IMR-90 (cell line): ENCODE measurements around the gene PIGZ.

Experiments
- CEBPB ChIP-seq: IDR thresholded peaks from 2 replicates; pipeline ENCODE4 v1.6.1; 2012; ENCODE audit warnings: low read depth, low read length, improper control_type of control experiment
- CTCF ChIP-seq: conservative IDR thresholded peaks from 2 replicates; pipeline ENCODE4 v1.5.1; 2012; ENCODE audit warnings: mild to moderate bottlenecking, low read depth, low read length, improper control_type of control experiment
- ELK1 ChIP-seq: fragments of 150-350 bp; IDR thresholded peaks from 2 replicates; pipeline ENCODE4 v1.6.1; 2016; ENCODE audit warnings: low read depth, mild to moderate bottlenecking, low read length, moderate library complexity, borderline replicate concordance
- FOS ChIP-seq: fragments of 150-350 bp; IDR thresholded peaks from 2 replicates; pipeline ENCODE4 v1.6.1; 2016; ENCODE audit warnings: low read depth, low read length
- MXI1 ChIP-seq: IDR thresholded peaks from 2 replicates; pipeline ENCODE4 v1.6.1; 2012; ENCODE audit warnings: low read depth, mild to moderate bottlenecking, low read length, moderate library complexity, borderline replicate concordance
- NFE2L2 ChIP-seq: fragments of 150-350 bp; IDR thresholded peaks from 2 replicates; pipeline ENCODE4 v1.6.1; 2016; ENCODE audit warnings: low read depth, mild to moderate bottlenecking, low read length
- POLR2A ChIP-seq: IDR thresholded peaks from 2 replicates; pipeline ENCODE4 v1.6.1; 2012; ENCODE audit warnings: mild to moderate bottlenecking, low read depth, low read length
- RCOR1 ChIP-seq: IDR thresholded peaks from 2 replicates; pipeline ENCODE4 v1.6.1; 2012; ENCODE audit warnings: mild to moderate bottlenecking, low read length, improper control_type of control experiment; ENCODE audit not compliant: insufficient replicate concordance
- SMC3 ChIP-seq: fragments of 150-350 bp; IDR thresholded peaks from 2 replicates; pipeline ENCODE4 v1.6.1; 2016; ENCODE audit warnings: low read depth, mild to moderate bottlenecking, antibody characterized with exemption, low read length, moderate library complexity
- USF2 ChIP-seq: fragments of 150-350 bp; IDR thresholded peaks from 2 replicates; pipeline ENCODE4 v1.6.1; 2017; ENCODE audit warnings: mild to moderate bottlenecking, antibody characterized with exemption, low read length, low read depth

- TF ChIP-seq POLR2A: no peak
- TF ChIP-seq USF2: no peak
- no peak for TF ChIP-seq CTCF
- no peak for TF ChIP-seq MXI1
- no peak for TF ChIP-seq CEBPB
- no peak for TF ChIP-seq SMC3
- TF ChIP-seq ELK1: no peak
- no peak for TF ChIP-seq FOS
- no peak for TF ChIP-seq NFE2L2
- TF ChIP-seq RCOR1: no peak
These were observed 2.8 kb downstream of the PIGZ start for GRCh38 chr3:196965804-196966173.
